ENCODE results near the gene TMEM178B. TPM values are rescaled to one million over a fixed set of nuclear protein-coding genes. Genes with fewer than 3 reads are reported as not detected.

TMEM178B gene
- total and polyA plus RNA-seq, 2 of the 13 experiments (the other 11 are each of a cell fraction or from before 2014, with no cell fraction given), result 0.01 to 0.02 TPM

- TF ChIP-seq ZNF407 (CRISPR knock-in tag; IDR thresholded peaks at IDR 0.05; ENCODE audit: not compliant biosample characterization) (no peak), IKZF1 (IDR thresholded peaks at IDR 0.05) (no peak), JARID2 (CRISPR knock-in tag; IDR thresholded peaks at IDR 0.05; ENCODE audit: insufficient replicate concordance) (no peak), MAFK (conservative IDR thresholded peaks at IDR 0.05 in 1 of 2, IDR thresholded peaks at IDR 0.05 in 1 of 2; ENCODE audit: low read length in 2 of 2) (no peak), HMGXB3 (CRISPR knock-in tag; IDR thresholded peaks at IDR 0.05; ENCODE audit: borderline replicate concordance) (no peak), ZNF556 (CRISPR knock-in tag; IDR thresholded peaks at IDR 0.05; ENCODE audit: borderline replicate concordance) (no peak), PHF21A (CRISPR knock-in tag; IDR thresholded peaks at IDR 0.05) (no peak)
Measured at GRCh38 chr7:141340991-141341390, 267.1 kb downstream of the TMEM178B start (continued).

All from HepG2 (cell line).